GM21381 (cell line): Measurements from ENCODE around the gene PRDM12.

Source experiments
- ATAC-seq: cut with Tn5 transposase; IDR thresholded peaks from one replicate; pipeline ENCODE4 v1.9.1; 2021; ENCODE audit warnings: mild to moderate bottlenecking, moderate library complexity; ENCODE audit not compliant: unreplicated experiment

The PRDM12 gene

DNA sequence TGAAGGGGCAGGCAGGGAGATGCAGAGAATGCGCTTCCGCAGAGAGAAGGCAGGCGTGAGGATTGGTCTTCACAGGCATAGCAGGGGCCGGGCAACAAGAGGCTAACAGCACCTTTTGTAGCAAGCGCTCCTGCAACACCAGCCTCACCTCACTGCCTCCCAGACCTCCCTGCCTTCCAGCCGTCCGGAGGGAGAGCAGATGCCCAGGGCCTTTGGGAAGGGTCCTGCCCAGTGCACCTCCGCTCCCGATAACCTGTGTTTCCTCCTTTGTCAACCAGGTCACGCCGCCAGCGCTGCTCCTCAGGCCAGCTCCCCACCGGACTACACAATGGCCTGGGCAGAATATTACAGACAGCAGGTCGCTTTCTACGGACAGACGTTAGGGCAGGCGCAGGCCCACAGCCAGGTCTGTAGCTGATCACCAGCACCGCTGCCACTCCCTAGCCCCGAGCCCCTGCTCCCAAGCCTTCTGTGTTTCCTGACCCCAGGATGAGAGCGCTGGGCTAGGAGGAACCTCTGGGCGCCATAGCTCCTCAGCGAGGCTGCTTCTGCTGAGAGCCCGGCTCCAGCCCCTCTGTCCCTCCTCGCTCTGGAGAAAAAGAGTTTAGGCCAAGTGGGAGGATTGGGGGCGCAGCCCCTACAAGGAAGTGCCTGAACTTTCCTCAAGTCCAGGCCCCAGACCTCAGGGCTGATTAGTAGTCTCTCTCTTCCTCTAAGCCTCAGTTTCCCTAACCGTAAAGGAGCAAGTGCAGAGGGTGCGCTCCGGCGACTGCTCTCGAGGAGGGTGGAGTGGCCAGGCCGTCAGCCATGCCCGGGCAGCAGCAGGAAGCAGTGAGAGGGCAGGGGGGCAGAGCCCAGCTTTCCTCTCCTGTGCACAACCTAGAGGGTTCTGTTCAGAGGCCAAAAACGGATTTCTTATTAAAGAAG, 28.4 kb upstream of the PRDM12 start:
- no peak for ATAC-seq

DNA sequence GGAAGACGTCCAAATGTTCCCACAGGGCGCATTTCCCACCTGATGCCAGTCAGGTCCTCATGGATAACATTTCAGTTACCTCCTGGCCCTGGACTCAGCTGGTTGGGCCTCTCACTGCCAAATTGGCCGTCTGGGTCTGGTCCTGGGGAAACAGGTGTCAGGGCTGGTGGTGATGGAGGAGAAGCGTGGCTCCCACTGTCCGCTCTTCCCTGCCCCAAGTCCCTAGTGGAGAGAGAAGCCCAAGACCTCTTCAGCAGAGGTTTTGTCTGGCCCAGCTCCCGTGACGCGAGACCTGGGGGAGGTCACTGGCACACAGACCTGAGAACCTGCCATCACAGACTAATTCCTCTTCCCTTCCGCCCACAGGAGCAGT, 27.8 kb upstream of the PRDM12 start:
- ATAC-seq = no peak

DNA sequence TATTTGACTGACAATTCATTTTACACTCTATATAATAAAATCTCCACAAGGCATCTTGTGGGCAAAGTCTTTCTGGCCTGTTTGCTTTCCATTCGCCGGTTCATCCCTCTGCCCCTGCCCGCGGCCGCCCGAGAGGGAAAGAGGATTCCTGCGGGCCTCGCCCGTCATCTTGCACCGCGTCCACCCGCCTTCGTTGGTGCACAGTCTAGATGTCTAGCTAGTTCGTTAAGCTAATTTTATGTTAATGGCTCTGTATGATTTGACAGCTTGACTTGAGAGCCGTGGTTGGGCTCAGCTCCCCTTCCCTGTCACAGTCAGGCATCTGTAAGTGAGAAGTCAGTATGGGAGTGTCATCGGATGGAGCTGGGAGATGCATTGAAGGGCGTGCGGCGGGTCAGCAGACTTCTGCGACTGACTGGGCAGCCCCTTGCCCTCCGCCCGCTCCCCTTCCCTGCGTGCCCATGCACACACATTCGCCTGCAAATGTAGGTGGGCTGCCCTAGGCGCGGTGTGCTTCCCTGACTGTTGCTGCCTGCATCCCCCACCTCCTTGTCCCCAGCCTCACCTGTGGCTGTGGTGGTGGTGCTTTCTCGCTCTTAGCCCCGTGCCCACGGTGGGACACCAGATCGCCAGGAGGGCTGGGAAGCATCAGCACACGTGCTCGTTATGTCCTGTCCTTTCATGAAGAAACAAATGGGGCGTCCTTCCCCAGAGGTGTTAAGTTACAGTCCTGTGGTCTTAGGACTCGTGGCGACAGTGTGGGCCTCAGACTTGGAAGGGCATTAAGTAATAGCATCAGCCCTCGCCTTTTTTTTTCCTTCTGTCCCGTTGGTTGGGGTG, 25.9 kb upstream of the PRDM12 start:
- no peak for ATAC-seq

DNA sequence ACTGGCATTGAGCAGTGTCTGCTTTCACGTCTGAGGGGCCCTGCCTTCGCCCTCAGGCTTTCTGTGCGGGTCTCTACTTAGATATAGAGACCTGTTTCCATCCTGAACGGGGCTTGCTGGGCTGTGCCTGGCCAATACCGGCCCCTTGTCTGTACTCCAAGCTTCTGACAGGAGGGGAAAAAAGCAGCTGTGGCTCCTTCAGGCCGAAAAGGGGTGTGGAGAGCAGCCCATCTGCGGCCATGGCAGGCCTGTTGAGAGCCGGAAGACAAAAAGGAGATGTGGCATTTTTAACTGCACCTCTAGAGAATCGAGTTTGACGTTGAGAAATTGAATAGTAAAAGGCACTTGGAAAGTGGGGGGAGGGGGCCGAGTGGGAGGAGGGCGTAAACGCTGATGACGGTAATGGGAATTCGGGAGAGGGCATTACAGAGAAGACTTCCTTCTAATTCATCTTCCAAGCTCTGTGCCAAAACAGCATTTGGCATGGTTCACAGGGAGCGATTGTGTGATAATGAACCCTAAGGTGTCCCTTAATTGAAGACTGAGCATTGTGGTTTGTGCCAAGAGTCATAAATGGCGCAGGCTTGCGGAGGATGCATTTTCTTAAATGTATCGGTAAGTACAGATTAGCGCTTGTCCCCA, 25.1 kb upstream of the PRDM12 start:
- no peak for ATAC-seq

DNA sequence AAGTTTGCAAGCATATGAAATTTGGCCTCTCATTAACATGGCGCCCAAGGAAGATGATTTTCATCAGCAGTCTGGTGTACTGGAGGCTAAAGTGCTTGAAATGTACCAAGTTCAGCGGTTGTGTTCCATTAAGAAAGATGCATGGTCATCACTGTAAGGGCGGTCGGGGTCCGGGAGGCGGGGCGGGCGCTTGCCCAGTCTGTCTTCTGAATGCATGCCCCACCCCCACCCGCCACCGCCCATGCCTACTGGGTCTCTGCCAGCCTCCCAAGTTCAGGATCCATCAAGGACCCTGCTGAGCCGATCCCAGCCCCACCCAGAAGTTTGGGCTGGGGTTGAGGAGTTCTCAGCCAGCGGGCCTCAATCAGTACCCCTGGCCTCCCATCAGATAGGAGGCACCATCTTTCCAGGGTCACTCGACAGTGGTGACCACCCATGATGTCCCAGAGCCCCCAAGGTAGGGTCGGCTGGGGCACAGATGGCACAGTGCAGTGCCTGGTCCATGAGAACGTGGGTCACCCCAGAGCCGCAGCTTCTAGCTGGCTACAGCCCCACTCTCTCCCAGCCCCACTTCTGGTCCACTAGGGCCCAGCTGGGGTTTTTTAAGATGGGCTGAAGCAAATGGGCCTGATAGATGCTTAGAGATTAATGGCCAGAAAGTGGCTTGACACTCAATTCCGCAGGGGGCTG, 24.4 kb upstream of the PRDM12 start:
- ATAC-seq = no peak

DNA sequence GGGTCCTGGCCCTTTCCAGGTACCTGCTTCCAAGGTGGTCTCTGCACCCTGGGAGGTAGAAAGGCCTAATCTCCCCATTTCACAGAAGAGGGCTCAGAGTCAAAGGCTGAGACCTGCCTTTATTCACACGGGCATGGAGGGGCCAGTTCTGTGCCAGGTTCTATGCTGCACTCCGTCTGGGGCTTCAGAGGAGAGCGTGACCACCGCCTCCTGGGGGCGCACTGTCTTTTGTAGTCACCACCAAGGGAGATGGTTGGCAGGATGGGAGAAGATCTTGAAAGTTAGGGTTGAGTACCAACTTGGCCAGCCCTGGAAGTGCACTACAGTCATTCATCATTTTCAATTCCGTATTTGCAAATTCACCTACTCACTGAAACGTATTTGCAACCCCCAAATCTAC, 23.7 kb upstream of the PRDM12 start:
- ATAC-seq = no peak

DNA sequence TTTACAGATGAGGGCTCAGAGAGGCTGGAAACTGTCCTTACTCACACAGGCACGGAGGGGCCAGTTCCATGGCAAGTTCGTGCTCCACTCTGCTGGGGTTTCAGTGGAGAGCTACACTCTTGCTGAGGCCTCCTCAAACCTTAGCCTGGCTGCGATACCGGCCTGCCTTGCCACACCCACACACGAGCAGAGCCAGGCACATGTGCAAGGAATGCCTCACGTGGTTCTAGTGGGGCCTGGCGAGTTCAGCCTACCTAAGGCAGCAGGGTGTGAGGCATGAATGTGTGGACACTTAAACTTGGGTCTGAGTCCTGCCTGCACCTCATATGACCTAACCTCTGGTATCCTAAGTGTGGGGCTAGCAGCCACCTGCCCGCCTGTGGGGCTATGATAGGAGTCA, 21.5 kb upstream of the PRDM12 start:
- no peak for ATAC-seq

DNA sequence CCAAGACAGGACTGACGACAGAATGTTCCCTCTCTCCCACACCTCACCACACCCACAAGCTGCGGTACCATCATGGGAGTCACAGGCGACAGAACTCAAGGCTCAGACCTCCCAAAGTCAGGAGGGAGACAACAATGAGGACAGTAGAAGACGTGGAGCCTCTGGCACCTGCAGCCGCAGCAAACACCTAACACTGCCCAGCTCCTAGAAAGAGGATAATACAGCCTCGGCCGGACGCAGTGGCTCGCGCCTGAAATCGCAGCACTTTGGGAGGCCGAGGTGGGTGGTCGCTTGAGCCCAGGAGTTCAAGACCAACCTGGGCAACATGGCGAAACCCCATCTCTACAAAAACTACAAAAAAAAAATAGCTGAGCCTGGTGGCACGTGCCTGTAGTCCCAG, 13.2 kb upstream of the PRDM12 start:
- ATAC-seq = no peak

DNA sequence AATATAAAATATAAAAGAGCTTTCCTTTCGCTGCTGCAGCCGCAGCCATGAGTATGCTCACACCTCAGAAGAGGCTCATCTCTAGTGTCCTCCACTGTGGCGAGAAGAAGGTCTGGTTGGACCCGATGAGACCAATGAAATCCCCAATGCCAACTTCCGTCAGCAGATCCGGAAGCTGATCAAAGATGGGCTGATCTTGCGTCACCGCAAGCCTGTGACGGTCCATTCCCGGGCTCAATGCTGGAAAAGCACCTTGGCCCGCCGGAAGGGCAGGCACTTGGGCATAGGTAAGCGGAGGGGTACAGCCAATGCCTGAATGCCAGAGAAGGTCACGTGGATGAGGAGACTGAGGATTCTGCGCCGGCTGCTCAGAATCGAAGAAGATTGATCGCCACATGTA, 12.6 kb upstream of the PRDM12 start:
- no peak for ATAC-seq

DNA sequence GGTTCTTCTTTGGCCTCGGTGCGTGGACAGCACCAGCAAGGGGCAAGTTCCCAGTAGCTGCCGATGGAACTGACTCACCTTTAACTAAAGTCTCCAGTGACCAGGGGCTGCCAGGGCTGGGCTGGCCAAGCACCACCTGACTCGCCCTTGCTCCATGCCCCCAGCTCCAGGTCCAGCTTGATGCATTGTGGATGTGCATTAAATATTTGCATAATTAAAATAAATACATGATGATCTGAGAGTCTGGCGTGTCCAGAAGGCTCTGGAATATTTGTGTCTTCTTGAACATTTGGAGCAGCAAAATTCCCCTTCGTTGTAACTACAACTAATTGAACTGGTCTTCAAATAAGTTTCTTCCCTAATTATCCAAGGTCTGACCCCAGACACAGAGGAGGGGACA, 9.5 kb upstream of the PRDM12 start:
- ATAC-seq = no peak

DNA sequence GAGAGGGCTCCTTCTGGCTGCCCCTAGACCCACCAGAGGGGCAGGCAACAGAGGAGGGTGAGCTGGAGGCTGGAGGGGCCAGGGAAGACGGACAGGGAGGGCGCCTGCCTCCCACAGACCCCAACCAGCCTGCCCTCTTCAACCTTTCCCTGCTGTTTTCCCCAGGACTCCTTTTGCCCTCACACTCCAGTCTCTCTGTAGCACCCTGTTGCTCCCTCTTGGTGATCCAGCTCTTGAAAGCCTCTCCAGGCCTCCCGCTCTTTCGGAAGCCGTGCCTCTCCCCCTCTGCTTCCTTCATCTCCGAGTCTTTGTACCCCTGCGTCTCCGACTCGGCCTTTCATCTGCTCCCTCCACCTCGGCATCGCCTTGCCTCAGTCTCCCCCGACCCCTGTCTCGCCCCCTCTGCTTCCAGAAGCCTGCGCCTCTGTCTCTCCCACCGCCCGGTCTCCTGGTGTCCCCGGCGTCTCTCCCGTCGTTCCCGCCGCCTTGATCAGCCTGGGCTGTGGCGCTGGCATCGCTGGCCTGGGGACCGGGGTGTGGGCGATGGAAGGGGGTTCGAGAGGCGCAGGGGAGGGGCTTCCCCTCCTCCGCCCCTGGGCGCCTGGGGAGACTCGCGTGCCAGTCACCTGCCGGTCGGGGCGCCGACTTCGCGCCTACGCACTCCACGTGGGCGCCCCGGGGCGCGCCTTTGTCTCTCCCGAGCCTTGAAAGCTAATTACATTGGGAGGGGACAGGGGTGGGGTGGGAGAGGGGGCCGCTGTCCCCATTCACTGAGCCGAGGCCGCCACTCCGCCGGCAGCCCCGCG, 5.3 kb upstream of the PRDM12 start:
- ATAC-seq = no peak

DNA sequence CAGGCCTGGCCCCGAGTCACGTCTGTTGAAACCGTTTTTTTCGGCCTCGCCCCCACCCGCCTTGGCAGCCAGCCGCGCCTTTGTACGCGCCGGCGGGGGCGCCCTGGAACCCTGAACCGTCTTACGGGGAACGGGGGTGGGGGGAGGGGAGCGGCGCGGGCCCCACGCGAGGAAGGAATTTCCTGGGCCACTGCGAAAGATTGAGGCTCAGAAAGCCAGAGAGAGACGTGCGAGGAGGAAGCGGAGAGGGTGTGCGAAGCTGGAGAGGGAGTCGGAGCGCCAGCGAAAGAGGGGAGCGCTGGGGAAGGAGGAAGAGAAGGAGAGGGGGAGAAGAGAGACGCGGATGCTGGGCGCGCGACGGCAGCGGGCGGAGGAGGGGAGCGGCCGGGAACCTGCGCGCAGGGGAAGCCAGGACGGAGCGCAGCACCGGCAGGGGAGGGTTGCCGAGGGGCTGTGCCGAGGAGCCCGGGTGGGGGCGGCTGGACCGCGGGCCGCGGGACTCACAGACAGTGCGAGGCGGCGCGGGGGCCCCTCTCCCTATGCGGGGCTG, 4.6 kb upstream of the PRDM12 start:
- ATAC-seq = no peak

DNA sequence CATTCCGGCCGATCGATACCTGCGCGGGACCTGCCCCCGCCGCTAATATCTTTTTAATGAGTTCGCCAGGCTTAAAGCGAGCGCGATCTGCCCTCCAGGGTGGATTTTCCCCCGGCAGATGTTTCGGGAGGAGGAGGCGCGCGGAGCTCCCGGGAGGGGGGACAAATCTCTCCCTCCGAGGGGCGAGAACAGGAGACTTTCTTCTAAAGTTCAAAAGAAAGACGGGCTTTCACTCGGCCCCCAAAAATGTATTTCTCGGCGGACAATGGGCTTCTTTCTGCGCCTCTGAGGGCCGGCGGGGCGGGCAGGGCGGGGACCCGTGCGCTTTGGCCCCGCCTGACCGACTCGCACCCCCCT, 4.1 kb upstream of the PRDM12 start:
- no peak for ATAC-seq

DNA sequence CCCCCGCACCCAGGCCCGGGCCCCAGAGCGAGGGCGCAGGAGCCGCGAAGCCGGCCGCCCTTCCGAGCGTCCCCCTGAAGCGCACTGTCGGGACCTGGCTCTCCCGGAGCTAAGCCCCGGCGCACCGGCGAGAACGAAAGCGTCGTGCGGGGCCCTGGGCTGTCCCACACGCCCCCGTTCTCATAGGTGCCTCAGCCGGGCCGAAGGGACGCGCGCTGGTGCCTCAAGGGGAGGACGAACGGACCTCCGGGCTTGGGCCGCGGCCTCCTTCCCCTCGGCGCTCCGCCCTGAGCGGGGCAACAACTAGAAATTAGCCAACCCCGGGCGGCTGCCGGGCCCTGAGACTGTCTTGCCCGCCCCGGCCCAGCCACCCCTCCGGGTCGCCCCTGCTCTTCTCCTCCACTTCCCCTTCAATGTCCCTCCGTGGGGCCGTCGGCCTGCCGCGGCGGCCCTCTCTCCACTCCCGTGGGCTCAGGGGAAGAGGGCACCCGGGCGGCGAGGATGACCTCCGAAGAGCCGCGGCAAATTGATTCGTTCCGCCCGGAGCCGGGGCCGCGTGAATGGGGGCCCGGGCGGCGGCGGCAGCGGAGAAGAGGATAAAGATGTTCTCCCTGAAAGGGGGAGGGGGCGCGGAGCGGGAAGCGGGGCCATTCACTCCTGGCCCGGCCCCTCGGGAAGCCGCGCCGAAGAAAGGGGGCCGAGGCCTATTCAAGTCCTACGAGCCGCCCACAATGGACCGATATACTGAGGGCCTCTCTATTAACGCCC, 3.5 kb upstream of the PRDM12 start:
- ATAC-seq = no peak

DNA sequence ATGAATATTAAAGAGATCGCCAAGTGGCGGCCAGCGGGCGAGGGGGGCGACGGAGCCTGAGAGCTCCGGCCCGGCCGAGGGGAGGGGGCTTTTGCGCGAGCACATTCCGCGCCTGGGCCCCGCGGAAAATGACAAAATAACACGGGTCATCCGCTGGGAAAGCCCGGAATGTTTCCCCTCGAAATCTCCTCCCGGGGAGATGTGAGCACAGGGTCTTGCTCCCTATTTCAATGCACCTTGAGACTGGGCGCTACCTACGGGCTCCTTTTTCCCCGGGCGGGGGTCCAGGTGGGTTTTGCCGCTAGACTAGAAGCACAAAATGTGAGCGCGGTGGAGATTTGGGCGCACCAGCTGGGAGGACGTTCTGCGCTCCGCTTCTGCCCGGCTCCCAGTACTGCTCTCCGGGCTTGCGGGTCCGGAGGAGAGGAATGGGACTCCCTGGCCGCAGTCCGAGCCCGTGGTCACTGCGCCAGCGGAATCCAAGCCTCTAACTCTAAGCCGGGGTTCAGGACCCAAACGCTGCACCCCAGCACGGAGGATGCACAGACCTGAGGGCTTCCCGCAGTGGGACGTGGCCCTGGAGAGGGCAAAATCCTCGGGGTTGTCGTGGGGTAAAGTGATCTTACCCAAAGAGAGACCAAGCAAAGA, 2.8 kb upstream of the PRDM12 start:
- ATAC-seq = no peak

DNA sequence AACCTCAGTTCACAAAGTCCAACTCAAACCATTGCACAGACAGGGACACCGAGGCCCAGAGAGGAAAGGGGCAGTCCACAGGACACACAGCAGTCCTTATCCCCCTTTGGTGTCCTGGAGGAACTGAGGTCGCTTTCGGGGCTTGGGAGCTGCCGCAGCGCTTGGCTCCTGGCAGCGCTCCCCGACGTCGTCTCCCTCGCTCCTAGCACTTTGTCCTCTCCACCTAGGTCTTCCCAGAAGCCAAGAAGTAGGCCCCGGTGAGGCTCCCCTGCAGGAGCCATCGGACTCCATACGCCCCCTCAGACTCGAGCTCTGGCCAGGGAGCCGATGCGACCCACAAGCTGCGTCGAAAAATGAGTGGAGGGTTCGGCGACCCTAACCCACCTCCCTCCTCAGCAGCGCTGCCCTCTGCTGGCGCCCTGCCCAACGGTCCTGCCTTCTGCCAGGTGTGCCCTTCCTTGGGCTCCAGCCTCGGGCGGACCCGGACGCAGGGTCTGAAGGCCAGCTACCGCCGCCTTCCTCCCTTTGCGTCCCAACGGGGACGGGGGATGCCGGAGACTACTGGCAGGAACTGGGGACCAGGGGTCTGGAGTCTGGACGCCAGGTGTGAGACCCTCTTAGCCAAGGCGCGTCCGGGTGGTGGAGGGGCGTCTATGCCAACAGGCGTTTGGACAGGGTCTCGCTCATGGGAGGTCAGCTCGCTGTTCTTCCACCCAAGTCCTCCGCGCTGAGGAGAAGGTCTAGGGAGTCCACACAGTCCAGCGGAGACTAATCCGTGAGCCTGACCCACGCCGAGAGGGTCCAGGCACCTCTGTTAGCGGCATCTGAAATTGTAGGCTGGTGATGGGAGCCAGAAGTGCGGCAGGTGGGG, 2.1 kb upstream of the PRDM12 start:
- no peak for ATAC-seq

DNA sequence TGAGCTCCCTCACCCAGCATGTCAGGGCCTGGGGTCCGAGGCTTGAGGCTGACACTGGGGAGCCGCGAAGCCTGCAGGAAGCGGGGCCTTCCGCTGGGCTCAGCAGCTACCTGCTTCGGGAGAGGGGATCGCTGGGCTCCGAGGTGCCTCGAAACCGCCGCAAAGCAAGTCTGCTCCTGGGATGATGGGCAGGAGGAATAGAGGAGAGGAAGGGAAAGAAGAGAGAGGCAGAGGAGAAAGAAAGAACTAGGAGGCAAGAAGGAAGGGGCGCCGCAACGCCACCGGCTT, 1.5 kb upstream of the PRDM12 start:
- no peak for ATAC-seq
